A549 (cell line): Measurements from ENCODE around the gene TRMT1. TPM values are rescaled to one million over a fixed set of nuclear protein-coding genes. Genes with fewer than 3 reads are reported as not detected.

Experiments used
- ATAC-seq, 2 experiments: fragments of 200-7000 bp in 1 of 2; fragments of >200 bp in 1 of 2; cut with Nextera tagmentation in 1 of 2; cut with Tn5 transposase in 1 of 2; 3 replicates each; pipeline versions ENCODE4 v1.8.0 to v1.9.1; 2018 to 2020; ENCODE audit warnings: mild to moderate bottlenecking in 1 of 2, moderate library complexity in 1 of 2
- CTCF ChIA-PET: fragments of 300-600 bp; sonication (Branson Sonifier 250); formaldehyde crosslinking; extraction: SDS; loops from one replicate; lab custom pipeline; 2021; ENCODE audit warnings: antibody characterized with exemption, inconsistent platforms; lab: Yijun Ruan, JAX
- POLR2A ChIA-PET: fragments of 350-600 bp; formaldehyde crosslinking; extraction: SDS; loops from one replicate; lab custom pipeline; 2021; ENCODE audit warnings: antibody characterized with exemption, inconsistent platforms; lab: Yijun Ruan, JAX
- DNase-seq, 2 experiments: peaks; one replicate each; pipeline versions ENCODE4 v3.0.0 to v3.0.0-alpha.2; 2011 to 2016; ENCODE audit warnings: low read depth in 1 of 2, low spot score in 1 of 2
- FAIRE-seq: peaks from 2 replicates; lab custom pipeline; 2011; peaks lifted over from hg19 to GRCh38; lab: Jason Lieb, UNC
- H3K27ac ChIP-seq, 2 experiments: fragments of >200 bp; sonication (Bioruptor Twin); formaldehyde crosslinking; 3 replicates each; pipeline ENCODE4 v1.5.1; 2016 to 2017
- H3K4me1 ChIP-seq: fragments of >200 bp; sonication (Bioruptor Twin); formaldehyde crosslinking; 3 replicates; pipeline ENCODE4 v1.6.1; 2016
- H3K4me2 ChIP-seq: fragments of >200 bp; sonication (Bioruptor Twin); formaldehyde crosslinking; 3 replicates; pipeline ENCODE4 v1.6.1; 2016
- H3K4me3 ChIP-seq: fragments of >200 bp; sonication (Bioruptor Twin); formaldehyde crosslinking; 3 replicates; pipeline ENCODE4 v1.5.1; 2016
- H3K9me3 ChIP-seq: fragments of >200 bp; sonication (Bioruptor Twin); formaldehyde crosslinking; 3 replicates; pipeline ENCODE4 v1.6.1; 2016
- CBX8 ChIP-seq: fragments of 200-600 bp; sonication (generic); IDR thresholded peaks from 2 replicates; pipeline ENCODE4 v1.6.1; 2016
- CHD2 ChIP-seq: fragments of 150-350 bp; IDR thresholded peaks from 2 replicates; pipeline ENCODE4 v1.6.1; 2014; ENCODE audit warnings: low read length; ENCODE audit not compliant: partially characterized antibody
- CHD4 ChIP-seq: fragments of 200-600 bp; sonication (generic); IDR thresholded peaks from 2 replicates; pipeline ENCODE4 v1.6.1; 2016; ENCODE audit warnings: antibody characterized with exemption, mild to moderate bottlenecking, borderline replicate concordance
- E2F6 ChIP-seq: IDR thresholded peaks from 2 replicates; pipeline ENCODE4 v1.6.1; 2012; ENCODE audit warnings: low read depth, borderline replicate concordance
- ELK1 ChIP-seq: fragments of 150-350 bp; IDR thresholded peaks from 2 replicates; pipeline ENCODE4 v1.6.1; 2014; ENCODE audit warnings: low read depth, mild to moderate bottlenecking, low read length
- EP300 ChIP-seq, 2 experiments: fragments of >200 bp; sonication (Bioruptor Twin); formaldehyde crosslinking; IDR thresholded peaks; 2 replicates in 1 of 2; 3 replicates in 1 of 2; pipeline ENCODE4 v1.6.1; 2016 to 2017
- FOSB ChIP-seq: fragments of 250-450 bp; sonication (Bioruptor Pico); IDR thresholded peaks from 2 replicates; pipeline ENCODE4 v1.5.0; 2020; ENCODE audit warnings: mild to moderate bottlenecking, moderate library complexity
- HES2 ChIP-seq: fragments of >200 bp; sonication (Bioruptor Twin); formaldehyde crosslinking; IDR thresholded peaks from 2 replicates; pipeline ENCODE4 v1.6.1; 2016
- HEYL ChIP-seq: fragments of 250-450 bp; sonication (Bioruptor Pico); IDR thresholded peaks from 2 replicates; pipeline ENCODE4 v1.8.0; 2021; ENCODE audit warnings: mild to moderate bottlenecking, moderate library complexity
- HMGXB4 ChIP-seq: fragments of 250-450 bp; sonication (Bioruptor Pico); IDR thresholded peaks from 2 replicates; pipeline ENCODE4 v1.5.0; 2021; ENCODE audit warnings: mild to moderate bottlenecking, moderate library complexity, borderline replicate concordance
- HOXB13 ChIP-seq: fragments of 250-450 bp; sonication (Bioruptor Pico); IDR thresholded peaks from 2 replicates; pipeline ENCODE4 v1.5.0; 2020; ENCODE audit warnings: low read depth, mild to moderate bottlenecking, moderate library complexity
- HOXB5 ChIP-seq: fragments of 250-450 bp; sonication (Bioruptor Pico); IDR thresholded peaks from 2 replicates; pipeline ENCODE4 v1.5.0; 2020; ENCODE audit warnings: mild to moderate bottlenecking, moderate library complexity
- MAX ChIP-seq: IDR thresholded peaks from 2 replicates; pipeline ENCODE4 v1.6.1; 2012
- NPAS2 ChIP-seq: fragments of 250-450 bp; sonication (Bioruptor Pico); IDR thresholded peaks from 2 replicates; pipeline ENCODE4 v1.8.0; 2022; ENCODE audit warnings: mild to moderate bottlenecking, moderate library complexity, borderline replicate concordance
- RCOR1 ChIP-seq: fragments of 150-350 bp; IDR thresholded peaks from 2 replicates; pipeline ENCODE4 v1.6.1; 2014; ENCODE audit warnings: antibody characterized with exemption, low read length, low read depth
- RFX5 ChIP-seq: fragments of 450-650 bp; IDR thresholded peaks from 2 replicates; pipeline ENCODE4 v1.7.1; 2014; ENCODE audit warnings: antibody characterized with exemption, mild to moderate bottlenecking, moderate library complexity
- RNF2 ChIP-seq: fragments of 200-600 bp; sonication (generic); IDR thresholded peaks from 2 replicates; pipeline ENCODE4 v1.6.1; 2016; ENCODE audit warnings: low read depth, mild to moderate bottlenecking, antibody characterized with exemption, moderate library complexity, borderline replicate concordance
- TP53 ChIP-seq: fragments of 250-450 bp; sonication (Bioruptor Pico); IDR thresholded peaks from 2 replicates; pipeline ENCODE4 v1.5.0; 2021; ENCODE audit warnings: mild to moderate bottlenecking, moderate library complexity
- ZSCAN20 ChIP-seq: fragments of 250-450 bp; sonication (Bioruptor Pico); IDR thresholded peaks from 2 replicates; pipeline ENCODE4 v1.8.0; 2022; ENCODE audit warnings: mild to moderate bottlenecking, moderate library complexity
- WGBS: methylation state at CpG from one replicate; pipeline ENCODE4 v1.1.6; 2017; ENCODE audit errors: missing lambda C conversion rate; 5-methylcytosine and 5-hydroxymethylcytosine counted together
- polyA plus RNA-seq, 4 experiments: library from polyadenylated mRNA; depleted of rRNA in 3 of 4; stranded (reverse); fragments of >200 nt; fragmentation: RNase III in 1 of 4; extraction: RNeasy Plus Mini Kit Qiagen cat#74134 plus additional on column Dnase treatment in 1 of 4; gene quantifications; 2 replicates in 3 of 4; 3 replicates in 1 of 4; pipeline ENCODE4 v1.2.3, GENCODE V29; 2011 to 2017

The TRMT1 gene
- polyA plus RNA-seq, 2 of the 4 experiments (the other 2 are of a cell fraction) = 18.2 to 29.8 TPM

DNA sequence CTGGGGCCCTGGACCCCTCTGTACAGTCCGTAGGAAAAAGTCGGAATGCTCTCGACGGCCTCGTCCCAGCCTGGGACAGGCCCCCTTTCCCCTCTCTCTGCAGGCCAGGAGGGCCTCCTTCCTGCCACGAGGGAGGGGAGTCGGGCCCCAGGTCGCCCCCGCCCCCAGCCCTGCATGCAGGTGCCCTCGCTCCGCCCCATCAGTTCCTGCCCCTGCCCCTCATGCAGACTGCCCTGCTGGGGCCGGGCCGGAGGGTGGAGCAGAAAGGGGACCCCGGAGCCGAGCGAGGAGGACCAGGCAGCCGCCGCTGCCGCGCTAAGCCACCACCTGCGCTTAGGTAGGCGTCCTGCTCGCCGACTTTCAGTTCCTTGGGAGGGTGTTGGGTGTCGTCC is 21.2 kb downstream of the TRMT1 start:
- ATAC-seq (peak in 1 of 2 experiments; percentile 4; a peak in 1 of 6 replicates), DNase-seq (no peak), FAIRE-seq (no peak)
- CTCF ChIA-PET = interaction anchor here (1.0 to 9.1 kb wide), 14 partner anchors 10 to 167 kb away, joined by 3 to 309 read pairs (median 12); partner anchors contain the start of genes IER2 and STX10
- Histone ChIP-seq H3K4me3 (no peak overlapping the region), H3K4me2 (peak overlapping the region; percentile 28; the same call in 2 of the 3 replicates), H3K4me1 (peaks cover 57% of the 10 kb centered on the region), H3K9me3 (no peaks in the 10 kb centered on the region), H3K27ac (no peak overlapping the region)
- TF ChIP-seq ELK1 = no peak
- TF ChIP-seq EP300 (IDR thresholded peaks at IDR 0.05) = no peak
- no peak for TF ChIP-seq CHD4
- TF ChIP-seq HOXB5 (CRISPR knock-in tag) = no peak
- TF ChIP-seq FOSB (CRISPR knock-in tag) = no peak
- TF ChIP-seq HEYL (CRISPR knock-in tag) = no peak
- TF ChIP-seq RCOR1 = no peak
- TF ChIP-seq TP53 (CRISPR knock-in tag) = no peak
- no peak for TF ChIP-seq HES2
- TF ChIP-seq RFX5 = no peak
- no peak for TF ChIP-seq CHD2
- WGBS = 92% methylated on average over 7 of the region's 25 CpGs
- POLR2A ChIA-PET = no interaction called here

DNA sequence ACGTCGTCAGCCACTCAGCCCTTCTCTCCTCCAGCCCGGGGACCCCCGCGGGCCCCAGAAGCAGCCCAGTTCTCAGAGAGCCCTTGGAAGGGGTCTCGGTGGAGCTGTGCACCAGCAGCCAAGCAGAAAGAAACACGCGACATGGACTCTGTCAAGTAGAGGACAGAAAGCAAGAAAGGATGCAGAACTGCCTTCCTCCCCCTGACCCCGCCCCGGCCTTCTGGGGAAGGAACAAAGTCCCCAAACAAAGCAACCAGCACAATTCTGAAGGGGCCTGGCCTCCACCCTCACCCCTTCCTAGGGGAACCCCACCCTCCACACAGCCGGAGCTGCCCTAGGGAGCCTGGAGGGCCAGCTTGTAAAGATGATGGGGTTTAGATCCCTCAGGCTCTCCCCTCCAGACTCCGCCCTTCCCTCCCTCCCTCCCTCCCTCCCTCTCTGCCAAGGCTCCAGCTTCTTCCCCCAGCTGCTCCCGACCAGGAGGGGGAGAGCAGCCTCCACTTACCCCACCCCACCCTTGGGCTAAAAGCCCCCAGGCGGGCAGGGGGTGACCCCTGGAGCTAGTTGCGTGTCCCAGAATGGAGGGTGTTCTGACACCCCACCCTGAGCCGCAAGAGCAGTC is 21.7 kb downstream of the TRMT1 start:
- Histone ChIP-seq H3K4me1 (peaks cover 57% of the 10 kb centered on the region), H3K27ac (peak overlapping the region in 1 of 2 experiments; percentile 16; a peak in 1 of 6 replicates), H3K4me3 (no peak overlapping the region)
- TF ChIP-seq HMGXB4 (no peak), NPAS2 (CRISPR knock-in tag) (no peak), E2F6 (no peak)
- TF ChIP-seq, all 56 proteins: peak for 0
- WGBS = 64% methylated on average over 11 of the region's 16 CpGs
- CTCF ChIA-PET = interaction anchor here (0.8 to 9.1 kb wide), 30 partner anchors 10 to 168 kb away, joined by 3 to 309 read pairs (median 8); partner anchors contain the start of genes IER2 and STX10
- FAIRE-seq (no peak), ATAC-seq (peak; percentile 17 to 49; a peak in 3 of 6 replicates), DNase-seq (no peak)
- H3K9me3 ChIP-seq = no peaks in the 10 kb centered on the region
- POLR2A ChIA-PET = no interaction called here
- H3K4me2 ChIP-seq = peak overlapping the region; percentile 28; the same call in 2 of the 3 replicates

GRCh38 chr19:13094106-13094504 is 22.4 kb downstream of the TRMT1 start:
- FAIRE-seq (no peak), ATAC-seq (peak in 1 of 2 experiments; percentile 18; a peak in 3 of 6 replicates), DNase-seq (no peak)
- peak overlapping the region in 1 of 2 experiments; percentile 60; a peak in 2 of 6 replicates for H3K27ac ChIP-seq
- peaks cover 57% of the 10 kb centered on the region for H3K4me1 ChIP-seq
- WGBS = 18% methylated on average over 4 of the region's 5 CpGs
- POLR2A ChIA-PET = interaction anchor here (0.5 to 0.7 kb wide), 2 partner anchors 31 to 111 kb away, joined by 3 to 9 read pairs; no protein-coding TSS in a partner anchor
- TF ChIP-seq CBX8 = no peak
- no peak for TF ChIP-seq MAX
- TF ChIP-seq HMGXB4 = no peak
- TF ChIP-seq HOXB13 = no peak
- TF ChIP-seq RNF2 = no peak
- TF ChIP-seq ZSCAN20 (CRISPR knock-in tag) = no peak
- H3K4me3 ChIP-seq = no peak overlapping the region
- H3K4me2 ChIP-seq = peak overlapping the region; percentile 36; the same call in 2 of the 3 replicates
- CTCF ChIA-PET = interaction anchor here (0.6 to 9.1 kb wide), 49 partner anchors 10 to 328 kb away, joined by 3 to 309 read pairs (median 5); partner anchors contain the start of genes DAND5, IER2 and STX10
- no peaks in the 10 kb centered on the region for H3K9me3 ChIP-seq
